ENCODE measurements around the gene ATXN2L.

Gene ATXN2L

DNA sequence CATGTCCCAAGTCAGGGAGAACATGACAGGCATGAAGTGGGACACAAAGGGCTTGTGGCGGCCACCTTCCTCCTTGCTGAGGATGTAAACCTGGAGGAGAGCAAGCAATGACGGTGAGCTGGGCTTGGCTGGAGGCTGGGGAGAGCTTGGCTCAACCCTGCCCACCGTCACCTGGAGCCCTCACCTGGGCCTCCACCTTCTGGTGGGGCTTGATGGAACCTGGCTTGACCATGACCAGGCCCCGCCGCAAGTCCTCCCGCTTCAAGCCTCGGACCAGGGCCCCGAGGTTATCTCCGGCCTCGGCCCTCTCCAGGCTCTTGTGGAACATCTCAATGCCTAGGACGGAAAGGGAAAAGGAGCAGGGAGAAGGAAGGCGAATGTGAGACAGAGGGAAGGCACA, 21.0 kb downstream of the ATXN2L start:
- H3K4me3 ChIP-seq (ENCODE audit: low read length) = no peak overlapping the region
- no peak overlapping the region for H2AFZ ChIP-seq (ENCODE audit: low read depth, low read length)
- peaks cover 32% of the 10 kb centered on the region for H3K36me3 ChIP-seq (ENCODE audit: insufficient read depth, low read length)
- peaks cover 13% of the 10 kb centered on the region for H3K4me1 ChIP-seq (ENCODE audit: insufficient read depth, low read length)
- no peaks in the 10 kb centered on the region for H3K9me3 ChIP-seq (ENCODE audit: low read length)
- no peaks in the 10 kb centered on the region for H3K27me3 ChIP-seq (ENCODE audit: insufficient read depth, low read length)

DNA sequence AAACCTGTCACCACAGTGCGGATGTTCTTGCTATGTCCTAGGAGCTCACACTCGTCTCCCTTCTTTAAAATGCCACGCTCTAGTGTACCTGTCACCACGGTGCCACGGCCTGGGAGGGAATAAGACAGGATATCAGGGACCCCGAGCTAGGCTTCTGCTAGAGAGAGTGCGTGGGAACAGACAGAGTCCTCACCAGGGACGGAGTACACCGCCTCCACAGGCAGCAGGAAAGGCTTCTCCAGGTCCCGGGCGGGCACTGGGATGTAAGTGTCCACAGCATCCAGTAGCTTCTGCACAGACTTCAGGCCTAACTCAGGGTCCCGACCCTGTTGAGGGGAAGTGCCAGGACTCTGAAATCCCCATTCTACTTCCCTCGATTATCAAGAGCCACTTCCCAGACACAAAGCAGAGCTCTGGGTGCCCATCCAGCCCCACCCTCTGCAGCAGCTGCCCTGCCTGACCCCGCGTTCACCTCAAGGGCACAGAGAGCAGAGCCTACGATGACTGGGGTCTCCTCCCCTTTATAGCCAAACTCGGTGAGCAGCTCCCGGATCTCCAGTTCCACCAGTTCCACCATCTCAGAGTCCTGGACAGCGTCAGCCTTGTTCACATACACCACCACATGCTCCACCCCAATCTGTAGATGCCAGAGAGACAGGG, 21.6 kb downstream of the ATXN2L start:
- Histone ChIP-seq H3K4me1 (ENCODE audit: insufficient read depth, low read length) (peaks cover 13% of the 10 kb centered on the region), H3K27me3 (ENCODE audit: insufficient read depth, low read length) (no peaks in the 10 kb centered on the region), H3K36me3 (ENCODE audit: insufficient read depth, low read length) (peaks cover 32% of the 10 kb centered on the region), H3K9me3 (ENCODE audit: low read length) (no peaks in the 10 kb centered on the region), H2AFZ (ENCODE audit: low read depth, low read length) (no peak overlapping the region), H3K4me3 (ENCODE audit: low read length) (no peak overlapping the region)

DNA sequence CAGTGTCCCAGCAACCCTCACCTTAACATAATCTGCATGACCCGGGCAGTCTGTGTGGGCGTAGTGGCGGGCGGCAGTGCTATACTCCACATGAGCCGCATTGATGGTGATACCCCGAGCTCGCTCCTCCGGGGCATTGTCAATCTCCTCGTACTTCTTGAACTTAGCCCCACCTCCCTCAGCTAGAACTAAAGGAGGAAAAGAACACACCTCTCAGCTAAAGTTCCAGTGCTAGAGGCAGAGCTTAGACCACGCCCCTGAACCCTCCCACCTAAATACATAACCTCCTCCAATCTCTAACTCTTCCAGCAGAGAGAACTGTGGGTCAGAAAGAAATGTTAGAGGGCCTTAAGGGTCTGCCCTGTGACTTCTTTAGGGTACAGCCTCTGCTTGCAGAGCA, 22.5 kb downstream of the ATXN2L start:
- Histone ChIP-seq H3K36me3 (ENCODE audit: insufficient read depth, low read length) (peaks cover 32% of the 10 kb centered on the region), H3K9me3 (ENCODE audit: low read length) (no peaks in the 10 kb centered on the region), H3K4me3 (ENCODE audit: low read length) (peak overlapping the region; percentile 93), H3K27me3 (ENCODE audit: insufficient read depth, low read length) (no peaks in the 10 kb centered on the region), H3K4me1 (ENCODE audit: insufficient read depth, low read length) (peaks cover 13% of the 10 kb centered on the region), H2AFZ (ENCODE audit: low read depth, low read length) (no peak overlapping the region)

- Histone ChIP-seq H3K4me1 (ENCODE audit: insufficient read depth, low read length) (peaks cover 13% of the 10 kb centered on the region), H2AFZ (ENCODE audit: low read depth, low read length) (peak overlapping the region; percentile 8), H3K27me3 (ENCODE audit: insufficient read depth, low read length) (no peaks in the 10 kb centered on the region), H3K9me3 (ENCODE audit: low read length) (no peaks in the 10 kb centered on the region), H3K36me3 (ENCODE audit: insufficient read depth, low read length) (peaks cover 32% of the 10 kb centered on the region), H3K4me3 (ENCODE audit: low read length) (peak overlapping the region; percentile 93)
Measured at GRCh38 chr16:28845761-28846079, 22.9 kb downstream of the ATXN2L start.

DNA sequence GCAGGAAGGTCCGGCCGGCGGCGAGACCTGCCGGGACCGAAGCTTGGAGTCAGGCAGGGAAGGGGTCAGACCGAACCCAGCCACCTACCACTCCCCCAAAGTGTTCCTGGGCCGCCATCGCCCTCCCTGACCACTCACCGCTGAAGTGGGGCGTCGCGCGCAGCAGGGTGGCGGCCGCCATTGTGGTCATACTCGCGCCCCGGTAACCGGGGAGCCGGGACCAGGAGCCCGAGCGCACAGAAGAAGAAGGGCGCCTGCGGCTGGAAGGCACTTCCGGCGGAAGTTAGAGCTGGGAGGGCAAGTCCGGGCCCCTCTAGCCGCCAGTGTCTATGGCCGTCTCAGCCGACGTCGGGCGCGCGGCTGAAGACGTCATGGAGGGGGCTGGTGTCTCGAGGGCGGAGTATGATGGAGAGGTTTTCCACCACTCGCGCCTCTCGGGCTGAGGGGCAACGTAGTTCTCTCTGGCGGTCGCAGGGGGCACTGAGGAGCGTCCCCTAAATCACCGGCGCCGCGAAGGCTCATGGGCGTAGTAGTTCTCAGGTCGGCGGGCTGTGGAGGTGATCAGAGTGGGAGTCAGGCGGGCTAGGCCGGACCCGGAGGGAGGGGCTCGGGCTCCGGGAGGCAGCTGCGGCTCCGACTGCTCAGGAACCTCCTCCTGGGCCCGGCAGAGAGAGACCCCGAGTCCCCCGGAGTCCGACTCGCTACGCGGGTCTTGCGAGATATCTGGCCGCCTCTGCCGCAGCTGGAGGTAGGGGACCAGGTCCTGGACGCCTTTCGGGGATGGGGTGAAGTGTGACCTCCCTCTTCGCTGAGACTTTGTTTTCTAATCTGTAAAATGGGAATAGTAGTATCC, 23.5 kb downstream of the ATXN2L start, which contains the start of gene TUFM:
Gene TUFM (minus strand): TSS at position 269 of the 853 bp plus-strand sequence. CDS start 79 bp downstream, at position 190.
- Histone ChIP-seq H3K9me3 (ENCODE audit: low read length) (no peaks in the 10 kb centered on the region), H3K4me3 (ENCODE audit: low read length) (peak within 1 kb of the TSS; percentile 93), H3K4me1 (ENCODE audit: insufficient read depth, low read length) (peaks cover 13% of the 10 kb centered on the region), H3K27me3 (ENCODE audit: insufficient read depth, low read length) (no peaks in the 10 kb centered on the region), H2AFZ (ENCODE audit: low read depth, low read length) (peak within 1 kb of the TSS; percentile 75), H3K36me3 (ENCODE audit: insufficient read depth, low read length) (peaks cover 32% of the 10 kb centered on the region)

GRCh38 chr16:28846933-28847273, 24.1 kb downstream of the ATXN2L start:
- Histone ChIP-seq H3K9me3 (ENCODE audit: low read length) (no peaks in the 10 kb centered on the region), H3K36me3 (ENCODE audit: insufficient read depth, low read length) (peaks cover 31% of the 10 kb centered on the region), H3K27me3 (ENCODE audit: insufficient read depth, low read length) (no peaks in the 10 kb centered on the region), H3K4me1 (ENCODE audit: insufficient read depth, low read length) (peaks cover 13% of the 10 kb centered on the region), H2AFZ (ENCODE audit: low read depth, low read length) (peak overlapping the region; percentile 75), H3K4me3 (ENCODE audit: low read length) (peak overlapping the region; percentile 93)

DNA sequence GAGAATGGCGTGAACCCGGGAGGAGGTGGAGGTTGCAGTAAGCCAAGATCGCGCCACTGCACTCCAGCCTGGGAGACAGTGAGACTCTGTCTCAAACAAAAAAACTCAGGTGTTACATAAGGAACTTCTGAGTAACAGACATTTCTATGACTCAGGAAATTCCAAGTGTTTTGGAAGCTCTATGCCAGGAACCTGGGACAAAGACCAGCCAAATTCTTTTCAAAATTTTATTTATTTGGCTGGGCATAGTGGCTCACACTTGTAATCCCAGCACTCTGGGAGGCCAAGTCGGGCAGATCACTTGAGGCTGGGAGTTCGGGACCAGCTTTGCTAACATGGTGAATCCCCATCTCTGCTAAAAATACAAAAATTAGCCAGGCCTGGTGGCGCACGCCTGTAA, 35.6 kb downstream of the ATXN2L start:
- Histone ChIP-seq H3K27me3 (ENCODE audit: insufficient read depth, low read length) (no peaks in the 10 kb centered on the region), H2AFZ (ENCODE audit: low read depth, low read length) (no peak overlapping the region), H3K4me1 (ENCODE audit: insufficient read depth, low read length) (no peaks in the 10 kb centered on the region), H3K9me3 (ENCODE audit: low read length) (no peaks in the 10 kb centered on the region), H3K4me3 (ENCODE audit: low read length) (no peak overlapping the region), H3K36me3 (ENCODE audit: insufficient read depth, low read length) (no peaks in the 10 kb centered on the region)

GRCh38 chr16:28859326-28859725, 36.5 kb downstream of the ATXN2L start:
- no peaks in the 10 kb centered on the region for H3K27me3 ChIP-seq (ENCODE audit: insufficient read depth, low read length)
- H3K36me3 ChIP-seq (ENCODE audit: insufficient read depth, low read length) = no peaks in the 10 kb centered on the region
- no peak overlapping the region for H3K4me3 ChIP-seq (ENCODE audit: low read length)
- no peak overlapping the region for H2AFZ ChIP-seq (ENCODE audit: low read depth, low read length)
- no peaks in the 10 kb centered on the region for H3K9me3 ChIP-seq (ENCODE audit: low read length)
- peaks cover 3% of the 10 kb centered on the region for H3K4me1 ChIP-seq (ENCODE audit: insufficient read depth, low read length)

- peak overlapping the region; percentile 13 for H2AFZ ChIP-seq (ENCODE audit: low read depth, low read length)
Measured at GRCh38 chr16:28863929-28864793, 41.4 kb downstream of the ATXN2L start.

DNA sequence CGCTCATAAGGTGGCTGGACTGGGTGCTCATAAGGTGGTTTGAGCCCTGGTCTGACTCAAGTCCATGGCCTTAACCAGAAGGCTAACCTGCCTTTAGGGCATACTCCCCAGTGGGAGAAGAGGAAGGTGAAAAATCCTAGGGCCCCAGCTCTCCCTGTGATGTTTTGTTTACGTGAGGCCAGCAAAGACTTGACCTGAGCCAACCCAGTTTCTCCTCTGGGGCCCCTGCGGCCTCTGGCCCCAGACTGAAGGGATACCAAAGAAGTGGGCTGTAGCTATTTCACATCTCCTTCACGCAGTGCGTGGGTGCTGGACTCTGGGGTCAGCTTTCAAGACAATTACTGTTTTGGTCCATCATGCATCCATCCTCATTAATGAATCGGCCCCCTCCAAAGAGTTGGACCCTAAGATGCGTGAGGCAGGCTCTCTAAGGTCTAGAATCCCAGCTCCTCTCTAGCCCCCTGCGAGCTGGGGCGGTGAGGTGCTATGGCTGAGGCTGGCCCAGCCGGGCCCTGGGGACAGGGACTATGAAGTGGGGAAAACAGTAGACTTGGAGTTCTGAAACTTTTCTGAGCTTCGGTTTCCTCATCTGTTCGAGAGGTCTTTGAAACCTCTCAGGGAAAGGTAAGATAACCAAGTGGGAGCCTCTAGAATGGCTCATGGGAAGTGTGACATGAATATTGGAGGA, 42.3 kb downstream of the ATXN2L start:
- peaks cover 13% of the 10 kb centered on the region for H3K4me1 ChIP-seq (ENCODE audit: insufficient read depth, low read length)
- peak overlapping the region; percentile 69 for H3K4me3 ChIP-seq (ENCODE audit: low read length)
- no peaks in the 10 kb centered on the region for H3K9me3 ChIP-seq (ENCODE audit: low read length)
- H3K36me3 ChIP-seq (ENCODE audit: insufficient read depth, low read length) = peaks cover 25% of the 10 kb centered on the region
- H2AFZ ChIP-seq (ENCODE audit: low read depth, low read length) = no peak overlapping the region
- H3K27me3 ChIP-seq (ENCODE audit: insufficient read depth, low read length) = no peaks in the 10 kb centered on the region

More at GRCh38 chr16:28863929-28864793, 41.4 kb downstream of the ATXN2L start:
- peaks cover 15% of the 10 kb centered on the region for H3K36me3 ChIP-seq (ENCODE audit: insufficient read depth, low read length)
- H3K4me1 ChIP-seq (ENCODE audit: insufficient read depth, low read length) = peaks cover 13% of the 10 kb centered on the region
- peak overlapping the region; percentile 69 for H3K4me3 ChIP-seq (ENCODE audit: low read length)
- H3K27me3 ChIP-seq (ENCODE audit: insufficient read depth, low read length) = no peaks in the 10 kb centered on the region
- no peaks in the 10 kb centered on the region for H3K9me3 ChIP-seq (ENCODE audit: low read length)

GRCh38 chr16:28865722-28866453, 43.1 kb downstream of the ATXN2L start:
- no peaks in the 10 kb centered on the region for H3K27me3 ChIP-seq (ENCODE audit: insufficient read depth, low read length)
- H2AFZ ChIP-seq (ENCODE audit: low read depth, low read length) = no peak overlapping the region
- H3K4me3 ChIP-seq (ENCODE audit: low read length) = no peak overlapping the region
- no peaks in the 10 kb centered on the region for H3K9me3 ChIP-seq (ENCODE audit: low read length)
- peaks cover 31% of the 10 kb centered on the region for H3K36me3 ChIP-seq (ENCODE audit: insufficient read depth, low read length)
- H3K4me1 ChIP-seq (ENCODE audit: insufficient read depth, low read length) = peaks cover 13% of the 10 kb centered on the region

GRCh38 chr16:28866454-28866804, 43.6 kb downstream of the ATXN2L start:
- Histone ChIP-seq H3K9me3 (ENCODE audit: low read length) (no peaks in the 10 kb centered on the region), H3K4me3 (ENCODE audit: low read length) (no peak overlapping the region), H3K27me3 (ENCODE audit: insufficient read depth, low read length) (no peaks in the 10 kb centered on the region), H3K4me1 (ENCODE audit: insufficient read depth, low read length) (peaks cover 13% of the 10 kb centered on the region), H3K36me3 (ENCODE audit: insufficient read depth, low read length) (peaks cover 36% of the 10 kb centered on the region), H2AFZ (ENCODE audit: low read depth, low read length) (no peak overlapping the region)

All from neuron (in vitro differentiated cells).